ENCODE data around the gene NACC2.

- TF ChIP-seq ETV6 (IDR thresholded peaks at IDR 0.05; ENCODE audit: borderline replicate concordance in 1 of 2, low read depth in 2 of 2, low read length in 1 of 2), result no peak
- no peak for TF ChIP-seq ETV6 (CRISPR knock-in tag; IDR thresholded peaks at IDR 0.05; ENCODE audit: borderline replicate concordance)
- TF ChIP-seq USF2 (CRISPR knock-in tag; IDR thresholded peaks at IDR 0.05), result no peak
- no peak for TF ChIP-seq ZNF354B (CRISPR knock-in tag; IDR thresholded peaks at IDR 0.05)
Measured at GRCh38 chr9:135989722-135990467, 105.2 kb downstream of the NACC2 start.

Data from K562 (cell line).